K562 (cell line): ENCODE measurements around the gene PAX8. TPM values are rescaled to one million over a fixed set of nuclear protein-coding genes. Genes with fewer than 3 reads are reported as not detected.
A peak's percentile ranks its signal among the peaks of the same experiment; 100 is the strongest.

Experiments used
- ATAC-seq: fragments of 200-7000 bp; cut with Tn5 transposase; 3 replicates; pipeline ENCODE4 v1.9.1; 2020; ENCODE audit warnings: moderate library complexity
- BruUV-seq: library from RNA; stranded (reverse); fragments of 400-500 nt; replicated peaks from 2 replicates; lab custom pipeline; 2021; lab: Mats Ljungman, UMichigan
- CTCF ChIA-PET: fragments of 300-600 bp; formaldehyde crosslinking; extraction: SDS; loops from one replicate; lab custom pipeline; 2021; ENCODE audit warnings: low intra/inter-chr PET ratio; lab: Yijun Ruan, JAX
- POLR2A ChIA-PET: fragments of 300-600, 350-650 bp; sonication (Branson Sonifier 250); formaldehyde crosslinking; extraction: SDS; loops from one replicate; lab custom pipeline; 2021; ENCODE audit warnings: antibody characterized with exemption, inconsistent platforms; lab: Yijun Ruan, JAX
- DNase-seq, 4 experiments: peaks; one replicate each; pipeline versions ENCODE4 v3.0.0 to v3.0.0-alpha.2; 2011 to 2018; ENCODE audit warnings: low spot score in 3 of 4, mixed read lengths in 3 of 4; ENCODE audit errors: extremely low read depth in 1 of 4
- FAIRE-seq: peaks from 2 replicates; lab custom pipeline; 2011; peaks lifted over from hg19 to GRCh38; lab: Jason Lieb, UNC
- H2AFZ ChIP-seq: 2 replicates; pipeline ENCODE4 v1.6.0; 2011; ENCODE audit warnings: low read depth, low read length, control low read depth, inconsistent platforms
- H3K27ac ChIP-seq: fragments of 200-600 bp; 3 replicates; pipeline ENCODE4 v1.8.0; 2011; ENCODE audit warnings: low read depth, mild to moderate bottlenecking, control low read depth, inconsistent platforms, low read length, moderate library complexity, mixed read lengths; ENCODE audit errors: extremely low read depth
- H3K27me3 ChIP-seq, 2 experiments: fragments of 300-600 bp in 1 of 2; 2 replicates in 1 of 2; 3 replicates in 1 of 2; pipeline versions ENCODE4 v1.6.0 to v1.8.0; 2011; ENCODE audit warnings: inconsistent platforms in 2 of 2, low read length in 2 of 2, mild to moderate bottlenecking in 1 of 2, mixed read lengths in 1 of 2, moderate library complexity in 1 of 2; ENCODE audit not compliant: control insufficient read depth in 2 of 2, insufficient read depth in 2 of 2
- H3K36me3 ChIP-seq: fragments of 300-600 bp; 3 replicates; pipeline ENCODE4 v1.8.0; 2011; ENCODE audit warnings: mild to moderate bottlenecking, low read length, inconsistent platforms; ENCODE audit not compliant: control insufficient read depth, insufficient read depth
- H3K4me1 ChIP-seq, 2 experiments: fragments of 200-600 bp in 1 of 2; replicated peaks in 1 of 2; 2 replicates in 1 of 2; 3 replicates in 1 of 2; pipeline versions ENCODE4 v1.5.1 to v1.8.0; 2011; ENCODE audit warnings: inconsistent platforms in 2 of 2, low read length in 2 of 2, mild to moderate bottlenecking in 1 of 2, mixed read lengths in 1 of 2, moderate library complexity in 1 of 2; ENCODE audit not compliant: control insufficient read depth in 2 of 2, insufficient read depth in 2 of 2
- H3K4me2 ChIP-seq: 2 replicates; pipeline ENCODE4 v1.6.1; 2011; ENCODE audit warnings: low read length, control low read depth, inconsistent platforms, mixed read lengths; ENCODE audit not compliant: insufficient read depth
- H3K4me3 ChIP-seq: fragments of 200-600 bp; sonication (generic), shearing (Covaris generic); 2 replicates; pipeline ENCODE4 v1.5.1; 2016; ENCODE audit warnings: control low read depth, inconsistent platforms
- H3K79me2 ChIP-seq: fragments of 200-600 bp; 3 replicates; pipeline ENCODE4 v1.8.0; 2011; ENCODE audit warnings: low read length, inconsistent platforms; ENCODE audit not compliant: control insufficient read depth, insufficient read depth
- H3K9ac ChIP-seq, 2 experiments: 2 replicates each; pipeline versions ENCODE4 v1.6.0 to v1.6.1; 2011; ENCODE audit warnings: low read depth in 2 of 2, low read length in 2 of 2, control low read depth in 1 of 2, inconsistent platforms in 1 of 2, mild to moderate bottlenecking in 1 of 2, mixed read lengths in 1 of 2; ENCODE audit not compliant: insufficient read depth in 1 of 2
- H3K9me1 ChIP-seq: one replicate; pipeline ENCODE4 v1.6.0; 2011; ENCODE audit warnings: inconsistent platforms, mild to moderate bottlenecking, low read length, moderate library complexity; ENCODE audit not compliant: control insufficient read depth, insufficient read depth
- H3K9me3 ChIP-seq: replicated peaks from 2 replicates; pipeline ENCODE4 v1.5.1; 2011; ENCODE audit warnings: low read depth, low read length, inconsistent platforms; ENCODE audit not compliant: control insufficient read depth, insufficient read depth
- H4K20me1 ChIP-seq: replicated peaks from 2 replicates; pipeline ENCODE4 v1.6.1; 2011; ENCODE audit warnings: low read length, inconsistent platforms, mixed read lengths; ENCODE audit not compliant: control insufficient read depth, insufficient read depth
- POLR2G ChIP-seq: fragments of 200-400 bp; formaldehyde crosslinking; IDR thresholded peaks from 2 replicates; pipeline ENCODE4 v1.6.1; 2017; ENCODE audit warnings: low read depth, mild to moderate bottlenecking, antibody characterized with exemption, low read length, moderate library complexity
- ZNF133 ChIP-seq: fragments of 250-450 bp; sonication (Bioruptor Pico); IDR thresholded peaks from 2 replicates; pipeline ENCODE4 v1.4.0; 2020; ENCODE audit warnings: mild to moderate bottlenecking
- ZNF140 ChIP-seq: fragments of 250-450 bp; sonication (Bioruptor Pico); IDR thresholded peaks from 2 replicates; pipeline ENCODE4 v1.8.0; 2021; ENCODE audit warnings: moderate library complexity, mild to moderate bottlenecking, inconsistent platforms
- ZNF507 ChIP-seq: conservative IDR thresholded peaks from 2 replicates; pipeline ENCODE4 v1.6.1; 2017; ENCODE audit warnings: missing genetic modification characterization, missing compliant biosample characterization
- WGBS: fragments of 100-300 bp; shearing (Covaris generic); methylation state at CpG from one replicate; pipeline ENCODE4 v1.1.6; 2016; ENCODE audit warnings: low coverage, mixed read lengths; ENCODE audit not compliant: insufficient coverage; ENCODE audit errors: missing lambda C conversion rate; 5-methylcytosine and 5-hydroxymethylcytosine counted together
- in situ Hi-C: fragments of 300-500 bp; cut with MboI; formaldehyde crosslinking; loops from 4 replicates; pipeline ENCODE4 v1.15.0; 2018; ENCODE audit warnings: inconsistent platforms, mixed read lengths
- intact Hi-C: fragments of 100-400 bp; cut with micrococcal nuclease; formaldehyde crosslinking; loops from 2 replicates; pipeline ENCODE4 v1.14.2; 2022
- polyA plus RNA-seq, 8 experiments: library from polyadenylated mRNA; depleted of rRNA in 4 of 8; stranded (reverse) in 5 of 8; unstranded in 3 of 8; fragments of >200 nt; fragmentation: Nextera tagmentation in 2 of 8; fragmentation: Illumina TruSeq in 1 of 8; extraction: Ambion mirVana in 2 of 8; extraction: Trizol in 1 of 8; gene quantifications; 2 replicates each; pipeline versions ENCODE4 v1.2.1 to v1.2.3, GENCODE V29; 2011 to 2014; ENCODE audit warnings: inconsistent platforms in 1 of 8, missing spikeins in 1 of 8
- total RNA-seq, 7 experiments: library from RNA; depleted of rRNA in 6 of 7; stranded (reverse); fragments of >200 nt in 6 of 7; fragmentation: Illumina TruSeq in 2 of 7; extraction: Trizol in 2 of 7; gene quantifications; 2 replicates each; pipeline versions ENCODE4 v1.2.1 to v1.2.3, GENCODE V29; 2011 to 2021; ENCODE audit warnings: low replicate concordance in 1 of 7

PAX8 gene
- total and polyA plus RNA-seq, 9 of the 15 experiments (the other 6 are each of a cell fraction or from before 2014, with no cell fraction given), result 0.13 to 2.1 (median 0.51) TPM

GRCh38 chr2:113186433-113186796 is 92.3 kb downstream of the PAX8 start:
- Histone ChIP-seq H3K9ac (peak overlapping the region in 1 of 2 experiments; percentile 50; a peak in 1 of 4 replicates), H3K4me2 (no peak overlapping the region), H3K27ac (no peak overlapping the region), H3K9me3 (no peaks in the 10 kb centered on the region), H2AFZ (no peak overlapping the region), H4K20me1 (peaks cover 10% of the 10 kb centered on the region; the same call in 1 of the 2 replicates), H3K4me3 (no peak overlapping the region), H3K27me3 (no peaks in the 10 kb centered on the region), H3K79me2 (no peaks in the 10 kb centered on the region; the same call in 2 of the 3 replicates), H3K9me1 (peaks cover 8% of the 10 kb centered on the region), H3K4me1 (peaks cover 3 to 16% of the 10 kb centered on the region in 2 experiments; a peak in 4 of 5 replicates), H3K36me3 (peaks cover 57% of the 10 kb centered on the region; the same call in 2 of the 3 replicates)
- ChIA-PET POLR2A (no interaction called here), CTCF (no interaction called here)
- 71% methylated on average over 5 of the region's 5 CpGs for WGBS
- in situ Hi-C loops (no loop called here), intact Hi-C loops (no loop called here)
- TF ChIP-seq ZNF507 (tag), result no peak
- TF ChIP-seq ZNF140 (CRISPR knock-in tag), result no peak
- ATAC-seq (no peak), DNase-seq (no peak), FAIRE-seq (no peak)
- no TSS peak for BruUV-seq

- peaks cover 7 to 21% of the 10 kb centered on the region in 2 experiments; a peak in 4 of 5 replicates for H3K4me1 ChIP-seq
- FAIRE-seq, result no peak
Measured at GRCh38 chr2:113185664-113186432, 92.9 kb downstream of the PAX8 start.

More at GRCh38 chr2:113185664-113186432, 92.9 kb downstream of the PAX8 start:
- in situ Hi-C loops, result no loop called here
- POLR2A ChIA-PET, result no interaction called here
- no peaks in the 10 kb centered on the region; the same call in 2 of the 3 replicates for H3K79me2 ChIP-seq
- CTCF ChIA-PET, result no interaction called here
- H3K27me3 ChIP-seq, result no peaks in the 10 kb centered on the region
- peaks cover 10% of the 10 kb centered on the region for H3K9me1 ChIP-seq
- no peak overlapping the region for H3K4me2 ChIP-seq
- no TSS peak for BruUV-seq
- DNase-seq (no peak), ATAC-seq (no peak)
- no peak overlapping the region for H3K4me3 ChIP-seq
- 79% methylated on average over 10 of the region's 10 CpGs for WGBS
- intact Hi-C loops, result no loop called here
- no peak for TF ChIP-seq ZNF133
- 0 out of 2 replicates have a peak, but pooled peaks have one; percentile 18 for TF ChIP-seq POLR2G
- H4K20me1 ChIP-seq, result peaks cover 13% of the 10 kb centered on the region
- peak overlapping the region in 1 of 2 experiments; percentile 4; a peak in 2 of 4 replicates for H3K9ac ChIP-seq
- peaks cover 51% of the 10 kb centered on the region; the same call in 2 of the 3 replicates for H3K36me3 ChIP-seq
- no peak overlapping the region for H2AFZ ChIP-seq
- no peak overlapping the region for H3K27ac ChIP-seq
- H3K9me3 ChIP-seq, result no peaks in the 10 kb centered on the region
